ENCODE data around the gene KCNJ14. TPM values are rescaled to one million over a fixed set of nuclear protein-coding genes. Genes with fewer than 3 reads are reported as not detected.

The KCNJ14 gene
- total RNA-seq, 1 donor from 2014 or later: 0.54 TPM

- H3K4me3 ChIP-seq (ENCODE audit: low read depth, low read length): no peak overlapping the region
- H3K36me3 ChIP-seq (ENCODE audit: control insufficient read depth, insufficient read depth, low read length): no peaks in the 10 kb centered on the region
- no peaks in the 10 kb centered on the region for H3K27me3 ChIP-seq (ENCODE audit: control insufficient read depth, insufficient read depth, low read length)
- TF ChIP-seq CTCF (IDR thresholded peaks at IDR 0.05; ENCODE audit: insufficient read depth, low read length, poor library complexity, severe bottlenecking): no peak
- DNase-seq (ENCODE audit: low read depth): no peak
Measured at GRCh38 chr19:48428670-48429069, 26.7 kb upstream of the KCNJ14 start.

GRCh38 chr19:48433337-48433736 lies 22.0 kb upstream of the KCNJ14 start:
- H3K27me3 ChIP-seq (ENCODE audit: control insufficient read depth, insufficient read depth, low read length): no peaks in the 10 kb centered on the region
- DNase-seq (ENCODE audit: low read depth): no peak
- no peaks in the 10 kb centered on the region for H3K36me3 ChIP-seq (ENCODE audit: control insufficient read depth, insufficient read depth, low read length)
- H3K4me3 ChIP-seq (ENCODE audit: low read depth, low read length): no peak overlapping the region
- TF ChIP-seq CTCF (IDR thresholded peaks at IDR 0.05; ENCODE audit: insufficient read depth, low read length, poor library complexity, severe bottlenecking): no peak

GRCh38 chr19:48436586-48436985 lies 18.8 kb upstream of the KCNJ14 start:
- no peaks in the 10 kb centered on the region for H3K36me3 ChIP-seq (ENCODE audit: control insufficient read depth, insufficient read depth, low read length)
- no peak for TF ChIP-seq CTCF (IDR thresholded peaks at IDR 0.05; ENCODE audit: insufficient read depth, low read length, poor library complexity, severe bottlenecking)
- DNase-seq (ENCODE audit: low read depth): no peak
- H3K27me3 ChIP-seq (ENCODE audit: control insufficient read depth, insufficient read depth, low read length): peaks cover 4% of the 10 kb centered on the region
- H3K4me3 ChIP-seq (ENCODE audit: low read depth, low read length): no peak overlapping the region

- TF ChIP-seq CTCF (IDR thresholded peaks at IDR 0.05; ENCODE audit: insufficient read depth, low read length, poor library complexity, severe bottlenecking): no peak
- Histone ChIP-seq H3K36me3 (ENCODE audit: control insufficient read depth, insufficient read depth, low read length) (no peaks in the 10 kb centered on the region), H3K4me3 (ENCODE audit: low read depth, low read length) (no peak overlapping the region), H3K27me3 (ENCODE audit: control insufficient read depth, insufficient read depth, low read length) (peaks cover 24% of the 10 kb centered on the region)
- no peak for DNase-seq (ENCODE audit: low read depth)
Measured at GRCh38 chr19:48441360-48442050, 13.9 kb upstream of the KCNJ14 start.

- peaks cover 24% of the 10 kb centered on the region for H3K27me3 ChIP-seq (ENCODE audit: control insufficient read depth, insufficient read depth, low read length)
- no peak overlapping the region for H3K4me3 ChIP-seq (ENCODE audit: low read depth, low read length)
- H3K36me3 ChIP-seq (ENCODE audit: control insufficient read depth, insufficient read depth, low read length): no peaks in the 10 kb centered on the region
- no peak for DNase-seq (ENCODE audit: low read depth)
- no peak for TF ChIP-seq CTCF (IDR thresholded peaks at IDR 0.05; ENCODE audit: insufficient read depth, low read length, poor library complexity, severe bottlenecking)
Measured at GRCh38 chr19:48442116-48443035, 13.0 kb upstream of the KCNJ14 start.
